Activated CD8-positive, alpha-beta T cell treated with anti-CD3 and anti-CD28 coated beads for 36 hours (primary cell): ENCODE data around the gene SEC14L6. TPM values are rescaled to one million over a fixed set of nuclear protein-coding genes. Genes with fewer than 3 reads are reported as not detected.
"Not testable (repeated sequence)": the region's sequence is repeated elsewhere in the genome, so short reads cannot be mapped to it uniquely, and the experiment has no call there.

Experiments used
- ATAC-seq: fragments of 200-7000 bp; cut with Tn5 transposase; one replicate; pipeline ENCODE4 v1.10.0; 2021; ENCODE audit warnings: mild to moderate bottlenecking, moderate library complexity
- CTCF ChIA-PET: fragments of 350-600 bp; sonication (Branson Sonifier 250); formaldehyde crosslinking; loops from one replicate; lab custom pipeline; 2021; ENCODE audit warnings: antibody characterized with exemption; lab: Charles Lee
- POLR2A ChIA-PET: fragments of 350-600 bp; sonication (Branson Sonifier 250); formaldehyde crosslinking; loops from one replicate; lab custom pipeline; 2021; ENCODE audit warnings: antibody characterized with exemption; lab: Charles Lee
- DNase-seq: peaks from one replicate; pipeline ENCODE4 v3.0.0-alpha.2; 2020
- H3K27ac Mint-ChIP-seq: one replicate; pipeline ENCODE4 v1.8.0; 2021; ENCODE audit warnings: mild to moderate bottlenecking, mixed read lengths
- H3K27me3 Mint-ChIP-seq: one replicate; pipeline ENCODE4 v1.8.0; 2021; ENCODE audit warnings: mixed read lengths
- H3K36me3 Mint-ChIP-seq: one replicate; pipeline ENCODE4 v1.8.0; 2021; ENCODE audit warnings: low read depth, mixed read lengths
- H3K4me1 Mint-ChIP-seq: one replicate; pipeline ENCODE4 v1.8.0; 2021; ENCODE audit warnings: low read depth, mixed read lengths
- H3K4me3 Mint-ChIP-seq: one replicate; pipeline ENCODE4 v1.8.0; 2021; ENCODE audit warnings: mild to moderate bottlenecking, moderate library complexity, mixed read lengths
- H3K9me3 Mint-ChIP-seq: one replicate; pipeline ENCODE4 v1.8.0; 2021; ENCODE audit warnings: mixed read lengths
- intact Hi-C: fragments of 100-400 bp; cut with micrococcal nuclease; formaldehyde crosslinking; loops from one replicate; pipeline ENCODE4 v1.10.0; 2022
- total RNA-seq, 2 experiments: library from RNA; stranded (reverse); gene quantifications; one replicate each; pipeline ENCODE4 v1.2.3, GENCODE V29; 2021
- TF ChIP-seq, protein P1 (sequence below): fragments of 200-600 bp; IDR thresholded peaks from one replicate; pipeline ENCODE4 v1.8.0; 2022; ENCODE audit warnings: antibody characterized with exemption, mild to moderate bottlenecking

The SEC14L6 gene
- total RNA-seq, 2 experiments from 2014 or later, result not detected

DNA sequence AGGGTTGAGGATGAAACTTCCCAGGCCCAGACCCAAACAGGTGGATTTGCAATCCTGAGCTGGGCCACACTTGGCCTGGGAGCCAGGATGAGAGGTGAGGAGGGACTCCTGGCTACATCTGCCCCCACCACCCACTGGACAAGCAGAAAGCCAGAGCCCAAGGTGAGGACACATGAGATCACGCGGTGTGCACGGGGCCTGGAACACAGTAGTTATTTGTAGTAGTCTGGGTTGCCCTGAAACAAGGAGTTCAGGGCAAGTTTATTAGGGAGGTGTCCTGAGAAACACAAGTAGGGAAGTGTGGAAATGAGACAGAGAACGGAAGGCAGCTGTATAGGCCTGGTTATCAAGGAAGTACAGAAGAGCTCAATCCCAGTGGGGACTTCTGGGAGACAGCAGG is 647 bp upstream of the SEC14L6 start:
- H3K36me3 Mint-ChIP-seq, result no peaks in the 10 kb centered on the region
- no peak for DNase-seq
- POLR2A ChIA-PET, result no interaction called here
- no peaks in the 10 kb centered on the region for H3K9me3 Mint-ChIP-seq
- peaks cover 20% of the 10 kb centered on the region for H3K27me3 Mint-ChIP-seq
- CTCF ChIA-PET, result no interaction called here
- intact Hi-C loops, result no loop called here
- ATAC-seq, result no peak
- peaks cover 3% of the 10 kb centered on the region for H3K4me1 Mint-ChIP-seq
- H3K4me3 Mint-ChIP-seq, result no peak overlapping the region
- H3K27ac Mint-ChIP-seq, result no peak overlapping the region
- TF ChIP-seq, protein P1, sequence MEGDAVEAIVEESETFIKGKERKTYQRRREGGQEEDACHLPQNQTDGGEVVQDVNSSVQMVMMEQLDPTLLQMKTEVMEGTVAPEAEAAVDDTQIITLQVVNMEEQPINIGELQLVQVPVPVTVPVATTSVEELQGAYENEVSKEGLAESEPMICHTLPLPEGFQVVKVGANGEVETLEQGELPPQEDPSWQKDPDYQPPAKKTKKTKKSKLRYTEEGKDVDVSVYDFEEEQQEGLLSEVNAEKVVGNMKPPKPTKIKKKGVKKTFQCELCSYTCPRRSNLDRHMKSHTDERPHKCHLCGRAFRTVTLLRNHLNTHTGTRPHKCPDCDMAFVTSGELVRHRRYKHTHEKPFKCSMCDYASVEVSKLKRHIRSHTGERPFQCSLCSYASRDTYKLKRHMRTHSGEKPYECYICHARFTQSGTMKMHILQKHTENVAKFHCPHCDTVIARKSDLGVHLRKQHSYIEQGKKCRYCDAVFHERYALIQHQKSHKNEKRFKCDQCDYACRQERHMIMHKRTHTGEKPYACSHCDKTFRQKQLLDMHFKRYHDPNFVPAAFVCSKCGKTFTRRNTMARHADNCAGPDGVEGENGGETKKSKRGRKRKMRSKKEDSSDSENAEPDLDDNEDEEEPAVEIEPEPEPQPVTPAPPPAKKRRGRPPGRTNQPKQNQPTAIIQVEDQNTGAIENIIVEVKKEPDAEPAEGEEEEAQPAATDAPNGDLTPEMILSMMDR, result no peak

DNA sequence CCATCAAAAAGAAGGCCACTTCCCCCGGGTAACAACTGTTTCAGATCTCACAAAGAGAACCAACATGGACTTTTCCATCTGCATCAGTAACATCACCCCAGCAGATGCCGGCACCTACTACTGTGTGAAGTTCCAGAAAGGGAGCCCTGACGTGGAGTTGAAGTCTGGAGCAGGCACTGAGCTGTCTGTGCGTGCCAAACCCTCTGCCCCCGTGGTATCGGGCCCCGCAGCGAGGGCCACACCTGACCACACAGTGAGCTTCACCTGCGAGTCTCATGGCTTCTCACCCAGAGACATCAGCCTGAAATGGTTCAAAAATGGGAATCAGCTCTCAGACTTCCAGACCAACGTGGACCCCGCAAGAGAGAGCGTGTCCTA is 3.7 kb downstream of the SEC14L6 start:
- no peak overlapping the region for H3K27ac Mint-ChIP-seq
- CTCF ChIA-PET, result no interaction called here
- no peaks in the 10 kb centered on the region for H3K9me3 Mint-ChIP-seq
- H3K36me3 Mint-ChIP-seq, result no peaks in the 10 kb centered on the region
- peaks cover 26% of the 10 kb centered on the region for H3K27me3 Mint-ChIP-seq
- ATAC-seq, result no peak
- intact Hi-C loops, result no loop called here
- DNase-seq, result no peak
- TF ChIP-seq, protein P1, result no peak
- POLR2A ChIA-PET, result interaction anchor here (0.6 kb wide), 1 partner anchor 12 kb away, joined by 3 read pairs; no protein-coding TSS in a partner anchor
- peaks cover 4% of the 10 kb centered on the region for H3K4me1 Mint-ChIP-seq
- H3K4me3 Mint-ChIP-seq, result no peak overlapping the region

DNA sequence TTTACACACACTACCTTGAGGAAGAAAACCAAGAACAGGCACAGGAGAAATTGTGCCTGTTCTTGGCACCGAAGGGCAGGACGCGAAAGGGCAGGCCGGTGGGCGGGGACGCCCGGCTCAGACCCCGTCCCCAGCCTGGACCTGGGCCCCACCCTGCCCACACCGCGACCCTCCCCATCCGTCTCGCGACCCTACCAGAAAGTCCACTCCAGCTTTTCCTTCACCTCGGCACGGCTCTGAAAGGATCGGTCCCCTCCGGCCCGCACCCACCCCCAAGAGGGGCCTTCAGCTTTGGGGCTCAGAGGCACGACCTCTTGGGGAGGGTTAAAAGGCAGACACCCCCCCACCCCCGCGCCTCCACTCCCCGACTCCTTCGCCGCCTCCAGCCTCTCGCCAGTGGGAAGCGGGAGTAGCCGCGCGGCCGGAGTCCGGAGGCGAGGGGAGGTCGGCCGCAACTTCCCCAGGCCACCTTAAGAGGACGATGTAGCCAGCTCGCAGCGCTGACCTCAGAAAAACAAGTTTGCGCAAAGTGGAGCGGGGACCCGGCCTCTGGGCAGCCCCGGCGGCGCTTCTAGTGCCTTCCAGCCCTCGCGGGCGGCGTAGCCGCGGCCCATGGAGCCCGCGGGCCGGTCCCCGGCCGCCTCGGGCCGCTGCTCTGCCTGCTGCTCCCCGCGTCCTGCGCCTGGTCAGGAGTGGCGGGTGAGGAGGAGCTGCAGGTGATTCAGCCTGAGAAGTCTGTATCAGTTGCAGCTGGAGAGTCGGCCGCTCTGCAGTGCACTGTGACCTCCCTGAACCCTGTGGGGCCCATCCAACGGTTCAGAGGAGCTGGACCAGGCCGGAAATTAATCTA is 4.4 kb downstream of the SEC14L6 start:
- DNase-seq, result no peak
- H3K27ac Mint-ChIP-seq, result no peak overlapping the region
- POLR2A ChIA-PET, result interaction anchor here (0.6 kb wide), 1 partner anchor 11 kb away, joined by 3 read pairs; no protein-coding TSS in a partner anchor
- H3K27me3 Mint-ChIP-seq, result peaks cover 26% of the 10 kb centered on the region
- peaks cover 4% of the 10 kb centered on the region for H3K4me1 Mint-ChIP-seq
- H3K9me3 Mint-ChIP-seq, result no peaks in the 10 kb centered on the region
- TF ChIP-seq, protein P1, result no peak
- no peak for ATAC-seq
- no peaks in the 10 kb centered on the region for H3K36me3 Mint-ChIP-seq
- intact Hi-C loops, result no loop called here
- CTCF ChIA-PET, result no interaction called here
- H3K4me3 Mint-ChIP-seq, result no peak overlapping the region

DNA sequence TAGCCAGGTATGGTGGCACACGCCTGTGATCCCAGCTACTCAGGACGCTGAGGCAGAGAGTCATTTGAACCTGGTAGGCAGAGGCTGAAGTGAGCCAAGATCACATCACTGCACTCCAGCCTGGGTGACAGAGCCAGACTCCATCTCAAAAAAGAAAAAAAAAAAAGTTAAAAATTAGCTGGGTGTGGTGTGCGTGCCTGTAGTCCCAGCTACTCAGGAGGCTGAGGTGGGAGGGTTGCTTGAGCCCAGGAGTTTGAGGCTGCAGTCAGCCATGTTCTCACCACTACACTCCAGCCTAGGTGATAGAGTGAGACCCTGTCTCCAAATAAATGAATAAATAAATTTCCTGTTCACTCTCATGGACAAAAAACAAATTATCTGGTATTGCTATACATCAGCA is 5.0 kb downstream of the SEC14L6 start:
- ATAC-seq, H3K27ac Mint-ChIP-seq, intact Hi-C loops, H3K4me3 Mint-ChIP-seq, H3K4me1 Mint-ChIP-seq, POLR2A ChIA-PET, DNase-seq, H3K9me3 Mint-ChIP-seq, H3K36me3 Mint-ChIP-seq: not testable (repeated sequence)
- H3K27me3 Mint-ChIP-seq, result peaks cover 26% of the 10 kb centered on the region
- CTCF ChIA-PET, result interaction anchor here (0.8 to 1.2 kb wide), 3 partner anchors 15 to 151 kb away, joined by 3 to 4 read pairs (median 3); no protein-coding TSS in a partner anchor

DNA sequence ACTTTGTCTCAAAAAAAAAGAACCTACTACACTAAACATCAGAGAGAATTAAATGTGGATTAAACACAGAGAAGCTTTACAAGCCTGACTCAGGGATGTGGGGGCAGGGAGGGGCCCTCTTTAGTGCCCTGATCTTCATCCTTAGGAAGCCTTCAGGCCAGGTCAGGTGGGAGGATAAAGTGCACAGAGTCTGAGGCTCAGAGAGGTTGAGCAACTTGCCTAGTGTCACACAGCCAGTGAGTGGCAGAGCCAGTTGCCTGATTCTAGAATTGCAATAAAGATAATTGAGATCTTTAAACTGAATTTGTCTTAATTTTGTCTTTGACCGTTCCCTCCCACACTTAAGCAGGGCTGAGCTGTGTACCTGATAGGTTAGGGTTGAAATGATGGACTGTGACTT is 7.2 kb downstream of the SEC14L6 start:
- Mint-ChIP-seq H3K27ac (no peak overlapping the region), H3K4me3 (no peak overlapping the region), H3K36me3 (no peaks in the 10 kb centered on the region), H3K27me3 (peaks cover 22% of the 10 kb centered on the region), H3K9me3 (no peaks in the 10 kb centered on the region), H3K4me1 (peaks cover 10% of the 10 kb centered on the region)
- intact Hi-C loops, result no loop called here
- ATAC-seq, result no peak
- ChIA-PET CTCF (no interaction called here), POLR2A (interaction anchor here (0.7 kb wide), 1 partner anchor 176 kb away, joined by 3 read pairs; no protein-coding TSS in a partner anchor)
- TF ChIP-seq, protein P1, result no peak
- DNase-seq, result no peak
